Activated CD8-positive, alpha-beta memory T cell treated with anti-CD3 and anti-CD28 coated beads for 1 hour (primary cell): ENCODE data around the gene CHAD.

Source experiments
- DNase-seq, 2 donors: peaks; one replicate each; pipeline ENCODE4 v3.0.0-alpha.2; 2020; ENCODE audit warnings: low read depth in 1 of 2; ENCODE audit errors: extremely low read depth in 1 of 2

Gene CHAD, protein sequence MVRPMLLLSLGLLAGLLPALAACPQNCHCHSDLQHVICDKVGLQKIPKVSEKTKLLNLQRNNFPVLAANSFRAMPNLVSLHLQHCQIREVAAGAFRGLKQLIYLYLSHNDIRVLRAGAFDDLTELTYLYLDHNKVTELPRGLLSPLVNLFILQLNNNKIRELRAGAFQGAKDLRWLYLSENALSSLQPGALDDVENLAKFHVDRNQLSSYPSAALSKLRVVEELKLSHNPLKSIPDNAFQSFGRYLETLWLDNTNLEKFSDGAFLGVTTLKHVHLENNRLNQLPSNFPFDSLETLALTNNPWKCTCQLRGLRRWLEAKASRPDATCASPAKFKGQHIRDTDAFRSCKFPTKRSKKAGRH

GRCh38 chr17:50468304-50469207, at the start of gene CHAD:
TSS of gene CHAD (minus strand) at chr17:50468880. CDS start at chr17:50468813, 67 bp downstream.
- no peak for DNase-seq

- no peak for DNase-seq
Observed at GRCh38 chr17:50517504-50518383, 49.1 kb upstream of the CHAD start.

DNA sequence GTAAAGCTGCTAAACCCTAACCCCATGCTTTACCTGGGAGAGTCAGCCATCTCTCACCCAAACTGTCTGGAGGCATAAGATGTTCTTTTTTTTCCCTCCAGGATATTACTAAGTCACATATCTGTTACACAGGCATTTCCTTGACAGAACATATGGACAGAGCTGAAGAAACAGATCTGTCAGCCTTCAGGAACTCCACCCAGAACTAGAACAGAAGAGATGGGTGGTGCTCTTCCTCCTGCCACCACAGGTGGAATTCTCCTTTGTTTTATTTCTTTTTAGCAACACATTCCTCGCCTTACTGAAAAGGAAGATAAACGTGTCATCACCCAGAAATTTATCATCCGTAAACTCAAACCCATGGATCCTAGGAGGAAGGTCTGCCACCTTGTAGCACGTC, 48.3 kb upstream of the CHAD start:
- no peak for DNase-seq

DNA sequence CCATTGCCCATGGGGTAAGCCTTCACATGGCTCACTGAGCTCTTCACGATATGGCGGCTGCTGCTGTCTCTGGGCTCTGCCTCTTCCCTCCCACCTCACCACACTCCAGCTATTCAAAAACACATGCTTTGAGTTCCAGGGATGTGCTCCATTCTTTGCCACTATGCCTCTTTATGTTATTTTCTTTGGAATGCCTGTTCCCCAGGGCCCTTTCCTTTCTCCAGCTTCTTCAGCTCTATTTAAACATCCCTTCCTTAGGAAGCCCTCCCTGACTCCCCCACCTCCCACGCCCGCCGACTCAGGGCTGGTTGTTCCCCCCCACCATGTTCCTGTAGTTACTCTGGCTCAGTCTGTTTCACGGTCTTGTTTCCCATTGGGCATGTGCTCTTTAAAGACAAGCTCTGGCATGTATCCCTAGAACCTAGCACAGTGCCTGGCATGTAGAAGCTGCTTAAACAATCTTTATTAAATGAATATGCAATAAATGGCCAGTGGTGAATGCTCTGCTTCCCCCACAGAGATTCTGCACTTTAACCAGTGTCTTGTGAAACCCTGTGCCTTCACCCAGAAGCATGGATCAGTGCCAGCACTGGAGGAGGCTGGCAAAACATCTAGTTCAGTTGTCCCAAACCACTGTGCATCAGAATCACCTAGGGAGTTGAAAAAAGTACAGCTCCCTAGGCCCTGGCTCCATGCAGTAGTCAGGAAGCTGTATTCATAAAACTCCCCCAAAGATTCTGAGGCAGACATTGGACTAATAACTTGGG, 46.4 kb upstream of the CHAD start:
- no peak for DNase-seq

DNA sequence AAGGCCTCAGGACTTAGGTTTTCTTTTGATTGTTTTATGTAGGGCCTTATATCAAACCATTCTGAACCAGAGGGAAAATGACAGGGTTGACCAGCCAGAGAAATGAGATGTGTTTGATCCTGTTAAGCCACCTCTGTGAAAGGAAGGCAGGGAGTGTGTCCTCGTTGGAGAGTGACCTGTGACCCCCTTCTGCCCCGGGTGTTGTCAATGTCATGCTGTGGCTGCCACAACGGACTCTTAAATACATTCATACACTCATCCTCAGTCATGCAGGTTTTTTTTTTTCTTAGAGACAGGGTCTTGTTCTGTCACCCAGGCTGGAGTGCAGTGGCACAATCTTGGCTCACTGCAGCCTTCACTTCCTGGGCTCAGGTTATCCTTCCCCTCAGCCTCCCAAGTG, 45.7 kb upstream of the CHAD start:
- DNase-seq, result no peak

DNA sequence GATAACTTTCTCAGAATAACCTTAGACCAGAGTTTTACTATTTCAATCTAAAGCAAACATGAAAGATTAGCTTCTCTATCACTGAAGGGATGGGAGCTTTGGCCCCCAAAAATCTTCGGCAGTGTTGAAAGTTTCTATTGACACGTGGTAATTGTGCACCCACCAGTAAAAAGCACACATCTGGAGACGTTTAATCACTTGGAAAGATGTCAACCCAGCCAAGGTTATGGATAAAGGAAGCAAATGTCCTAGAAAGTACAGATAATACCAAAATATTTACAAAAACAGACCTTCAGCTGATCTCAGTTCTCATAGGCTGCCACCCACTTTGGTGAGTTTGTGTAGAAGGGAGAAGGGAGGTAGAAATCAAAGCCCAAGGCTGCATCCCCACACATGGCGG, 44.8 kb upstream of the CHAD start:
- DNase-seq, result no peak

DNA sequence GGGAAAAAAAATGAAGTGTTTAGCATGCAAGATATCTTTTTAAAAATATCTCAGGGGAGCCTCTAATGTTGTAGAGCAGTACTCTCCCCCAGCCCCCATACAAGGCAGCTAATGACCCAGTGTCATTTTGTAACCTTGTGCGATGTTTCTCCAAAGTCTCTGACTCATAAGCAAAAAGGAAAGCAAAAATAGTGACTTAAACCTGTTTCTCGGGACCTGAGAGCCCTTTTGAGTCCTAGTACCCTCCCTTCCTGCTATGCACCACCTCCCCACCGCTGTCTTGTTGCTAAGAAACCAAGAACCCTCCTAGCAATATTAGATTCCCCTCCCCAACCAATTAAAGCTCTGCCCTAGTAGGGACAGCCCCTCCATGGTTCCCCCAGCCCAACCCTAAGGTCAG, 42.4 kb upstream of the CHAD start:
- DNase-seq, result no peak

DNA sequence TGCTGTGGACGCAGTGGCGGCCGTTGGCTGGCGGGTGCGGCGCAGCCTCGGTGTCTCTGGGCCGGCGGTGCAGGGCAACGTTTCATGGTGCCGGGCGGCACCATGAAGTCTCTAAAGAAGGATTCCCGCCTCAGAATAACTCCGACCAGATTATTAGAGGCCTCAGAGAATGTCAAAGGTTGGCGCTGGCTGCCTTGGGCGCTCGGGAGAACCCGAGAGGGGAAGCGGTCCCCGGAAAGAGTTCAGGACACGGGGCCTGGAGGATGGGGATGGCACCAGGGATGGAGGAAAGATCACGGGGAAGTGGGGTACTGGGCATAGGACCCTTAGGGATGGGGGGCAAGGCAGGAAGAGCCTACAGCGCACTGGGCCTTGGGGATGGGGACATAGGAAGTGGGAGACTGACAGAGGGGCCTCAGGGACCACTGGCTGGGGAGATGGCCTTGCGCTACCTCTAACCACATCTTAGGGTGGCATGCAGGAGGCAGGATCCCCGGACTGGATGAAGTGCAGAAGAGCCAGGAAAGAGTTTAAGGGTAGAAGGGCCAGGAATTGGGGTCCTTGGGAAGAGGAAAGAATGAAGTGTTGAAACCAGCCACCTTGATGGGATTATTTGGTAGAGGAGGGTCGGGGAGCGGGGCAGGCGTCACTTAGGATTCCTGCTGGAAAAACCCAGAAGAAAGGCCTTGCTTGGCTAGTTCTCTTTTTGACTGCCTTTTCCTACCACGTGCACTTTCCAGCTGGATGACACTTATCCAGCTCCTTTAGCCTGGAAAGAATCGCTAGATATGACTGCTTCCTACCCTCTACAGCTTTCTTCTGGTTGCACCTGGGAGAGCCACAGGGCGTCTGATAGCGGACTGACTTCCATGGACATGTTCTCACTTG, 40.1 kb upstream of the CHAD start:
- no peak for DNase-seq

- peak; percentile 16 to 74 for DNase-seq
Observed at GRCh38 chr17:50507871-50508572, 39.3 kb upstream of the CHAD start, which contains the start of gene MYCBPAP. TSS of gene MYCBPAP (plus strand) at chr17:50508439. CDS start at chr17:50508675, 236 bp downstream.

DNA sequence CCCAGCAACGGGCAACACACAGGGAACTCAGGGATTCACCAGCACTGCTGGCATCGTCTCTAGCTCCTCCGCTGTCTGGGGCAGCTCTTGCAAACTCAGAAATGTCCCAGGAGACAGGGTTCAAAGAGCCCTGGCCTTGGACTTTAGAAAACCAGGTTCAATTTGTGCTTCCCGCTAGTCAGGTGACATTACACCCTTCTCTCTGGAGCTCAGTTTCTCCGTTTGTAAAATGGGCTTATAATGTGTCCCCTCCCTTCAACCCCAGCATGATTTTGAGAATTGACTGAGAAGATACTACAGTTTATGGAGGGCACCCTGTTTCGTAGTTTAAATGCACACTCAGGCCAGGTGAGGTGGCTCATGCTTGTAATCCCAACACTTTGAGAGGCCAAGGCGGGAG, 37.6 kb upstream of the CHAD start:
- no peak for DNase-seq

- DNase-seq, result no peak
Observed at GRCh38 chr17:50505591-50506130, 37.0 kb upstream of the CHAD start.

GRCh38 chr17:50502301-50502990, 33.8 kb upstream of the CHAD start:
- no peak for DNase-seq

DNA sequence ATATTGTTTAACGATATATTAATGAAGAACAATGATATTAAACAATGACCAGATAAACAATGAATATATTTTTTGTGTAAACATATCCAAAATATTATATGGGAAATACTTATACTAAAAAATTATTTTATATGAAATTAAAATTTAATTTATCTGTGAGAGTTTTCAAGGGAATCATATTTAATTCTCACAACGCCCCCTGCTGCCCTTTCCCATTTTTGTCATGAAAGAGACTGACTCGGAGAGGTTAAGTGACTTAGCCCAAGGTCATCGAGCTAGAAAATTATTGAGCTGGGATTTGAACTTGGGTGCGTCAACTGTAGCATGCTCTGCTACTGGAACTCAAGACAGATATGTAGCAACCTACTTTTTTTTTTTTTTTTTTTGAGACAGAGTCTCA, 32.4 kb upstream of the CHAD start:
- DNase-seq, result no peak

DNA sequence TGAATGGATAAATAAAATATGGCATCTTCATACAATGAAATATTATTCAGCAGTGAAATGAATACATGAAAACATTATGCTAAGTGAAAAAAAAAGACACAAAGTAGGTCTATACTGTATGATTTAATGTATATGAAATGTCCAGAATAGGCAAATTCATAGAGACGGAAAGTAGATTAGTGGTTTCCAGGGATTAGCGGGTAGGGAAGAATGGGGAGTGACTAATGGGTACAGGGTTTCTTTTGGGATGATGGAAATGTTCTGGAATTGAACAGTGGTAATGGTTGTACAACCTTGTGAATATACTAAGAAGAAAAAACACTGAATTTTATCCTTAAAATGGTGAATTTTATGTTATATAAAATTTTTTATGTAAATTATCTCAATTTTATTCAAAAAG, 31.0 kb upstream of the CHAD start:
- DNase-seq, result no peak

- DNase-seq, result no peak
Observed at GRCh38 chr17:50499270-50499669, 30.6 kb upstream of the CHAD start.

DNA sequence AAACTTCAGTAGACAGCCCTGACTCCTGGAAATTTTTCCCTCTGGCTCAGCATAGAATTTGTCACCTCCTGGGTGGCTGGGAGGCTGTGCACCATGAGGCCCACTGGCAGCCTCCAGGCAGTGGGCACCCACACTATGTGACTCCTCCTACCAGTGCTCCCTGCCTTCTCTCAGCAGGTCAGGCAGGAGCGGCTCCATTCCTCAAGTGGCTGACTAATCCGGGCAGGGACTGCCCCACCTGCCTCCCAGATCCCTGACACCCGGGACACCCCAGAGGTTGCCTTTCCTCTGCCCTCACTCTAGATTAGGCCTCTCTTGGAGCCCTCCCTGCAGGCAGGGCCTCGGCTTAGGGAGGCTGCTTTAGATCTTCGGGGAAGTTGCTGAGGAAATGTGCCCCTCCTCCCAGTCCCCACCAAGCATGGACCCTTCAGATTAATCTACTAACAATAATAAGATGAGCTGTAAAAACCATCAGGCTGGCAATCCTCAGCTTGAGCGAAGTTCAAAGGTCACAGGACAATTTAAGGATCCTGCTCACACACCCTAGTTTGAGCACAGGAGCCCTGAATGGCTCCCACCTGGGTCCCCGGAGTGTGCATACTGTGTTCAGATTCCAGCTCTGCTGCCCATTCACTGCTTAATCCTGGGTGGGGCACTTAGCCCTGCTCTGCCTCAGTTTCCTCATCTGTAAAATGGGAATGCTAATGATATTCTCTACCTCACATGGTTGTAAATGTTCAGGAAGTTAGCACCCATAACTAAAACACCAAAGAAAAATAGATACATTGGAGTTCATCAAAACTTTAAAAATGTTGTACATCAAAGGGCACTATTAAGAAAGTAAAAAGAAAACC, 29.6 kb upstream of the CHAD start:
- DNase-seq, result no peak

GRCh38 chr17:50495918-50496317, 27.2 kb upstream of the CHAD start:
- DNase-seq, result no peak
